HepG2 (cell line): ENCODE measurements around the gene SLC17A3. TPM values are rescaled to one million over a fixed set of nuclear protein-coding genes. Genes with fewer than 3 reads are reported as not detected.

Experiments
- FOXK2 ChIP-seq: fragments of 450-650 bp; IDR thresholded peaks from 2 replicates; pipeline ENCODE4 v1.6.1; 2016
- ONECUT2 ChIP-seq: sonication (generic); formaldehyde crosslinking; IDR thresholded peaks from 2 replicates; pipeline ENCODE4 v1.4.0; 2020; ENCODE audit warnings: missing genetic modification reagents
- TOE1 ChIP-seq: sonication (generic); formaldehyde crosslinking; IDR thresholded peaks from 2 replicates; pipeline ENCODE4 v1.4.0; 2020; ENCODE audit warnings: mild to moderate bottlenecking, missing genetic modification reagents
- ZNF264 ChIP-seq: sonication (generic); formaldehyde crosslinking; IDR thresholded peaks from 2 replicates; pipeline ENCODE4 v1.4.0; 2020; ENCODE audit warnings: missing genetic modification reagents
- ZNF326 ChIP-seq: sonication (generic); formaldehyde crosslinking; IDR thresholded peaks from 2 replicates; pipeline ENCODE4 v1.4.0; 2020; ENCODE audit warnings: missing genetic modification reagents, borderline replicate concordance
- ZNF570 ChIP-seq: sonication (generic); formaldehyde crosslinking; IDR thresholded peaks from 2 replicates; pipeline ENCODE4 v1.4.0; 2020; ENCODE audit warnings: mild to moderate bottlenecking, missing genetic modification reagents, borderline replicate concordance
- polyA plus RNA-seq, 8 experiments: library from polyadenylated mRNA; depleted of rRNA in 3 of 8; stranded (reverse) in 7 of 8; unstranded in 1 of 8; fragments of >200 nt; fragmentation: Illumina TruSeq in 4 of 8; extraction: Trizol in 4 of 8; gene quantifications; 2 replicates each; pipeline versions ENCODE4 v1.2.1 to v1.2.3, GENCODE V29; 2011 to 2016; ENCODE audit warnings: low read depth in 4 of 8, missing spikeins in 1 of 8, mixed read lengths in 1 of 8; ENCODE audit not compliant: insufficient read depth in 1 of 8
- total RNA-seq, 5 experiments: library from RNA; depleted of rRNA; stranded (reverse); fragments of >200 nt; fragmentation: Illumina TruSeq; extraction: Trizol; gene quantifications; 2 replicates each; pipeline ENCODE4 v1.2.3, GENCODE V29; 2016; ENCODE audit warnings: low read depth in 1 of 5
- TF ChIP-seq, protein P1 (sequence below): sonication (generic); formaldehyde crosslinking; IDR thresholded peaks from 2 replicates; pipeline ENCODE4 v1.4.0; 2020; ENCODE audit warnings: mild to moderate bottlenecking, missing genetic modification reagents
- TF ChIP-seq, protein P2 (sequence below): sonication (generic); formaldehyde crosslinking; IDR thresholded peaks from 2 replicates; pipeline ENCODE4 v1.5.0; 2020; ENCODE audit warnings: missing genetic modification reagents
- TF ChIP-seq, protein P3 (sequence below): sonication (generic); formaldehyde crosslinking; IDR thresholded peaks from 2 replicates; pipeline ENCODE4 v1.5.0; 2020; ENCODE audit warnings: missing genetic modification reagents
- TF ChIP-seq, protein P4 (sequence below): sonication (generic); formaldehyde crosslinking; IDR thresholded peaks from 2 replicates; pipeline ENCODE4 v1.5.1; 2020; ENCODE audit warnings: missing genetic modification reagents, mild to moderate bottlenecking, borderline replicate concordance
- TF ChIP-seq, protein P5 (sequence below): sonication (generic); formaldehyde crosslinking; IDR thresholded peaks from 2 replicates; pipeline ENCODE4 v1.4.0; 2020; ENCODE audit warnings: missing genetic modification reagents, borderline replicate concordance

The SLC17A3 gene
- total and polyA plus RNA-seq, 2 of the 13 experiments (the other 11 are each of a cell fraction or from before 2014, with no cell fraction given): 0.09 to 0.11 TPM

DNA sequence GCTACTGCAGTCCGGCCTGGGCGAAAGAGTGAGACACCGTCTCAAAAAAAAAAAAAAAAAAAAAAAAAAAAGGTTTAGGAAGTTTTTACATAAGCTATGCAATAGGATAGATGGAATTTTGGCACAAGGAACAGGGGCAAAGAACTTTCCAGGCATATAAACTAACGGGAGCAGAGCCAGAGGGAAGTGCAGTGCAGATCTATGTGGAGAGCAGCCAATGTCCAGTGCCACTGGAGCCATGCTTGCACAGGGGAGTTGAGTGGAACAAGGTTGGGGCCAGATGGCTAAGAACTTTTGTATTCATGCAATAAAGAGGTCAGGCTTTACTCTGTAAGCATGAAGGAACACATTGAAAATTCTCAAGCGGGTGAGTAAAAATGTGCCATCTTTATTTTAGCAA, 45.6 kb upstream of the SLC17A3 start (continued):
- TF ChIP-seq, protein P1, sequence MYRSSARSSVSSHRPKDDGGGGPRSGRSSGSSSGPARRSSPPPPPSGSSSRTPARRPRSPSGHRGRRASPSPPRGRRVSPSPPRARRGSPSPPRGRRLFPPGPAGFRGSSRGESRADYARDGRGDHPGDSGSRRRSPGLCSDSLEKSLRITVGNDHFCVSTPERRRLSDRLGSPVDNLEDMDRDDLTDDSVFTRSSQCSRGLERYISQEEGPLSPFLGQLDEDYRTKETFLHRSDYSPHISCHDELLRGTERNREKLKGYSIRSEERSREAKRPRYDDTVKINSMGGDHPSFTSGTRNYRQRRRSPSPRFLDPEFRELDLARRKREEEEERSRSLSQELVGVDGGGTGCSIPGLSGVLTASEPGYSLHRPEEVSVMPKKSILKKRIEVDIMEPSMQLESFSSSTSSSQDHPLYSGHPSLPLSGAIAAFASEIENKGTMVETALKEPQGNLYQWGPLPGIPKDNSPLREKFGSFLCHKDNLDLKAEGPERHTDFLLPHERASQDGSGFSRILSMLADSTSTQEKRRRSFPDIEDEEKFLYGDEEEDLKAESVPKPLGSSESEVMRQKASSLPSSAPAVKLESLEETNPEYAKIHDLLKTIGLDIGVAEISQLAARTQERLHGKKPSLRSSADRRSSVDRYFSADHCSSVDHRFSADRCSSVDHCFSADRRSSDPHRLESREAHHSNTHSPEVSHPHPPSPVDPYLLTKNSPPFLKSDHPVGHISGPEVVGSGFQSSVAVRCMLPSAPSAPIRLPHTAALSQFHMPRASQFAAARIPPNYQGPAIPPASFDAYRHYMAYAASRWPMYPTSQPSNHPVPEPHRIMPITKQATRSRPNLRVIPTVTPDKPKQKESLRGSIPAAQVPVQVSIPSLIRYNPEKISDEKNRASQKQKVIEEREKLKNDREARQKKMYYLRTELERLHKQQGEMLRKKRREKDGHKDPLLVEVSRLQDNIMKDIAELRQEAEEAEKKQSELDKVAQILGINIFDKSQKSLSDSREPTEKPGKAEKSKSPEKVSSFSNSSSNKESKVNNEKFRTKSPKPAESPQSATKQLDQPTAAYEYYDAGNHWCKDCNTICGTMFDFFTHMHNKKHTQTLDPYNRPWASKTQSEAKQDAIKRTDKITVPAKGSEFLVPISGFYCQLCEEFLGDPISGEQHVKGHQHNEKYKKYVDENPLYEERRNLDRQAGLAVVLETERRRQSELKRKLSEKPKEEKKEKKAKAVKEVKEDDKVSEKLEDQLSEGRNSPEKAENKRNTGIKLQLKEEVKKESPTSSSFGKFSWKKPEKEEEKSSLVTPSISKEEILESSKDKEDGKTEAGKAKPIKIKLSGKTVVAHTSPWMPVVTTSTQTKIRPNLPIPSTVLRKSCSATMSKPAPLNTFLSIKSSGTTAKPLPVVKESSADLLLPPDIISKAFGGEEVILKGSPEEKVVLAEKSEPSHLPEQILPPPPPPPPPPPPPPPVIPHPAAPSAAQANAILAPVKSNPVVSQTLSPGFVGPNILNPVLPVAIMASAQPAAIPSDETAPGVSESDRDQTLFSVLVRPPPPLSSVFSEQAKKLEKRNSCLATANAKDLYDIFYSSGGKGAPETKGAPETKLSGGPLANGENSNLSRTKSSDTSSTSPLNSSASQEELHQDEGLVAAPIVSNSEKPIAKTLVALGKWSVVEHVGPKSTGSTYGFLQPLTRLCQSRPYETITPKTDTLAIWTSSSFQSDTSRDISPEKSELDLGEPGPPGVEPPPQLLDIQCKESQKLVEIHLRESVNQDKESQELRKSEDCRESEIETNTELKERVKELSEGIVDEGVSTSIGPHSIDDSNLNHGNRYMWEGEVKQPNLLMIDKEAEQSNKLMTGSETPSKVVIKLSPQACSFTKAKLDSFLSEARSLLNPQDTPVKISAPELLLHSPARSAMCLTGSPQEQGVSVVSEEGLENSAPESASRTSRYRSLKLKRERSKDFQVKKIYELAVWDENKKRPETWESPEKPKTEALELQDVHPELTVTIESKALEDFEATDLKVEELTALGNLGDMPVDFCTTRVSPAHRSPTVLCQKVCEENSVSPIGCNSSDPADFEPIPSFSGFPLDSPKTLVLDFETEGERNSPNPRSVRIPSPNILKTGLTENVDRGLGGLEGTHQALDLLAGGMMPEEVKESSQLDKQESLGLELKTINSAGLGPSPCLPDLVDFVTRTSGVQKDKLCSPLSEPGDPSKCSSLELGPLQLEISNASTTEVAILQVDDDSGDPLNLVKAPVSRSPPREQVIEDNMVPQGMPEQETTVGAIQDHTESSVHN (CRISPR knock-in tag): no peak
- TF ChIP-seq ZNF570 (CRISPR knock-in tag) (no peak), TOE1 (CRISPR knock-in tag) (no peak), ONECUT2 (CRISPR knock-in tag) (no peak), FOXK2 (no peak), ZNF264 (CRISPR knock-in tag) (no peak), ZNF326 (CRISPR knock-in tag) (no peak)
- TF ChIP-seq, protein P2, sequence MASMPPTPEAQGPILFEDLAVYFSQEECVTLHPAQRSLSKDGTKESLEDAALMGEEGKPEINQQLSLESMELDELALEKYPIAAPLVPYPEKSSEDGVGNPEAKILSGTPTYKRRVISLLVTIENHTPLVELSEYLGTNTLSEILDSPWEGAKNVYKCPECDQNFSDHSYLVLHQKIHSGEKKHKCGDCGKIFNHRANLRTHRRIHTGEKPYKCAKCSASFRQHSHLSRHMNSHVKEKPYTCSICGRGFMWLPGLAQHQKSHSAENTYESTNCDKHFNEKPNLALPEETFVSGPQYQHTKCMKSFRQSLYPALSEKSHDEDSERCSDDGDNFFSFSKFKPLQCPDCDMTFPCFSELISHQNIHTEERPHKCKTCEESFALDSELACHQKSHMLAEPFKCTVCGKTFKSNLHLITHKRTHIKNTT (CRISPR knock-in tag): no peak
- TF ChIP-seq, protein P3, sequence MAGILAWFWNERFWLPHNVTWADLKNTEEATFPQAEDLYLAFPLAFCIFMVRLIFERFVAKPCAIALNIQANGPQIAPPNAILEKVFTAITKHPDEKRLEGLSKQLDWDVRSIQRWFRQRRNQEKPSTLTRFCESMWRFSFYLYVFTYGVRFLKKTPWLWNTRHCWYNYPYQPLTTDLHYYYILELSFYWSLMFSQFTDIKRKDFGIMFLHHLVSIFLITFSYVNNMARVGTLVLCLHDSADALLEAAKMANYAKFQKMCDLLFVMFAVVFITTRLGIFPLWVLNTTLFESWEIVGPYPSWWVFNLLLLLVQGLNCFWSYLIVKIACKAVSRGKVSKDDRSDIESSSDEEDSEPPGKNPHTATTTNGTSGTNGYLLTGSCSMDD (CRISPR knock-in tag): no peak
- TF ChIP-seq, protein P4, sequence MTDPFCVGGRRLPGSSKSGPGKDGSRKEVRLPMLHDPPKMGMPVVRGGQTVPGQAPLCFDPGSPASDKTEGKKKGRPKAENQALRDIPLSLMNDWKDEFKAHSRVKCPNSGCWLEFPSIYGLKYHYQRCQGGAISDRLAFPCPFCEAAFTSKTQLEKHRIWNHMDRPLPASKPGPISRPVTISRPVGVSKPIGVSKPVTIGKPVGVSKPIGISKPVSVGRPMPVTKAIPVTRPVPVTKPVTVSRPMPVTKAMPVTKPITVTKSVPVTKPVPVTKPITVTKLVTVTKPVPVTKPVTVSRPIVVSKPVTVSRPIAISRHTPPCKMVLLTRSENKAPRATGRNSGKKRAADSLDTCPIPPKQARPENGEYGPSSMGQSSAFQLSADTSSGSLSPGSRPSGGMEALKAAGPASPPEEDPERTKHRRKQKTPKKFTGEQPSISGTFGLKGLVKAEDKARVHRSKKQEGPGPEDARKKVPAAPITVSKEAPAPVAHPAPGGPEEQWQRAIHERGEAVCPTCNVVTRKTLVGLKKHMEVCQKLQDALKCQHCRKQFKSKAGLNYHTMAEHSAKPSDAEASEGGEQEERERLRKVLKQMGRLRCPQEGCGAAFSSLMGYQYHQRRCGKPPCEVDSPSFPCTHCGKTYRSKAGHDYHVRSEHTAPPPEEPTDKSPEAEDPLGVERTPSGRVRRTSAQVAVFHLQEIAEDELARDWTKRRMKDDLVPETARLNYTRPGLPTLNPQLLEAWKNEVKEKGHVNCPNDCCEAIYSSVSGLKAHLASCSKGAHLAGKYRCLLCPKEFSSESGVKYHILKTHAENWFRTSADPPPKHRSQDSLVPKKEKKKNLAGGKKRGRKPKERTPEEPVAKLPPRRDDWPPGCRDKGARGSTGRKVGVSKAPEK (CRISPR knock-in tag): no peak
- TF ChIP-seq, protein P5, sequence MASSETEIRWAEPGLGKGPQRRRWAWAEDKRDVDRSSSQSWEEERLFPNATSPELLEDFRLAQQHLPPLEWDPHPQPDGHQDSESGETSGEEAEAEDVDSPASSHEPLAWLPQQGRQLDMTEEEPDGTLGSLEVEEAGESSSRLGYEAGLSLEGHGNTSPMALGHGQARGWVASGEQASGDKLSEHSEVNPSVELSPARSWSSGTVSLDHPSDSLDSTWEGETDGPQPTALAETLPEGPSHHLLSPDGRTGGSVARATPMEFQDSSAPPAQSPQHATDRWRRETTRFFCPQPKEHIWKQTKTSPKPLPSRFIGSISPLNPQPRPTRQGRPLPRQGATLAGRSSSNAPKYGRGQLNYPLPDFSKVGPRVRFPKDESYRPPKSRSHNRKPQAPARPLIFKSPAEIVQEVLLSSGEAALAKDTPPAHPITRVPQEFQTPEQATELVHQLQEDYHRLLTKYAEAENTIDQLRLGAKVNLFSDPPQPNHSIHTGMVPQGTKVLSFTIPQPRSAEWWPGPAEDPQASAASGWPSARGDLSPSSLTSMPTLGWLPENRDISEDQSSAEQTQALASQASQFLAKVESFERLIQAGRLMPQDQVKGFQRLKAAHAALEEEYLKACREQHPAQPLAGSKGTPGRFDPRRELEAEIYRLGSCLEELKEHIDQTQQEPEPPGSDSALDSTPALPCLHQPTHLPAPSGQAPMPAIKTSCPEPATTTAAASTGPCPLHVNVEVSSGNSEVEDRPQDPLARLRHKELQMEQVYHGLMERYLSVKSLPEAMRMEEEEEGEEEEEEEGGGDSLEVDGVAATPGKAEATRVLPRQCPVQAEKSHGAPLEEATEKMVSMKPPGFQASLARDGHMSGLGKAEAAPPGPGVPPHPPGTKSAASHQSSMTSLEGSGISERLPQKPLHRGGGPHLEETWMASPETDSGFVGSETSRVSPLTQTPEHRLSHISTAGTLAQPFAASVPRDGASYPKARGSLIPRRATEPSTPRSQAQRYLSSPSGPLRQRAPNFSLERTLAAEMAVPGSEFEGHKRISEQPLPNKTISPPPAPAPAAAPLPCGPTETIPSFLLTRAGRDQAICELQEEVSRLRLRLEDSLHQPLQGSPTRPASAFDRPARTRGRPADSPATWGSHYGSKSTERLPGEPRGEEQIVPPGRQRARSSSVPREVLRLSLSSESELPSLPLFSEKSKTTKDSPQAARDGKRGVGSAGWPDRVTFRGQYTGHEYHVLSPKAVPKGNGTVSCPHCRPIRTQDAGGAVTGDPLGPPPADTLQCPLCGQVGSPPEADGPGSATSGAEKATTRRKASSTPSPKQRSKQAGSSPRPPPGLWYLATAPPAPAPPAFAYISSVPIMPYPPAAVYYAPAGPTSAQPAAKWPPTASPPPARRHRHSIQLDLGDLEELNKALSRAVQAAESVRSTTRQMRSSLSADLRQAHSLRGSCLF (CRISPR knock-in tag): no peak
